ENCODE data around the gene FOXC2.

The FOXC2 gene

GRCh38 chr16:86555704-86556075 lies 10.9 kb upstream of the FOXC2 start:
- peak overlapping the region; percentile 37 for H3K4me3 ChIP-seq (ENCODE audit: low read depth, low read length)

- no peak overlapping the region for H3K4me3 ChIP-seq (ENCODE audit: low read depth, low read length)
These were observed 10.1 kb upstream of the FOXC2 start for GRCh38 chr16:86556576-86556975.

GRCh38 chr16:86557587-86557986 lies 9.0 kb upstream of the FOXC2 start:
- H3K4me3 ChIP-seq (ENCODE audit: low read depth, low read length): no peak overlapping the region

- no peak overlapping the region for H3K4me3 ChIP-seq (ENCODE audit: low read depth, low read length)
These were observed 8.1 kb upstream of the FOXC2 start for GRCh38 chr16:86558355-86559193.

- no peak overlapping the region for H3K4me3 ChIP-seq (ENCODE audit: low read depth, low read length)
These were observed 6.8 kb upstream of the FOXC2 start for GRCh38 chr16:86559802-86560305.

- no peak overlapping the region for H3K4me3 ChIP-seq (ENCODE audit: low read depth, low read length)
These were observed 4.3 kb upstream of the FOXC2 start for GRCh38 chr16:86562356-86562755.

GRCh38 chr16:86563469-86564345 lies 2.9 kb upstream of the FOXC2 start:
- no peak overlapping the region for H3K4me3 ChIP-seq (ENCODE audit: low read depth, low read length)

GRCh38 chr16:86565181-86565631 lies 1.4 kb upstream of the FOXC2 start:
- no peak overlapping the region for H3K4me3 ChIP-seq (ENCODE audit: low read depth, low read length)

- no peak overlapping the region for H3K4me3 ChIP-seq (ENCODE audit: low read depth, low read length)
These were observed 751 bp upstream of the FOXC2 start for GRCh38 chr16:86565644-86566511.

- peak overlapping the region; percentile 13 for H3K4me3 ChIP-seq (ENCODE audit: low read depth, low read length)
These were observed 504 bp downstream of the FOXC2 start for GRCh38 chr16:86566966-86567700.

GRCh38 chr16:86567701-86568581 lies 1.3 kb downstream of the FOXC2 start:
- H3K4me3 ChIP-seq (ENCODE audit: low read depth, low read length): peak overlapping the region; percentile 8

- H3K4me3 ChIP-seq (ENCODE audit: low read depth, low read length): no peak overlapping the region
These were observed 2.3 kb downstream of the FOXC2 start for GRCh38 chr16:86568677-86569623.

GRCh38 chr16:86569701-86570447 lies 3.2 kb downstream of the FOXC2 start:
- H3K4me3 ChIP-seq (ENCODE audit: low read depth, low read length): no peak overlapping the region

- no peak overlapping the region for H3K4me3 ChIP-seq (ENCODE audit: low read depth, low read length)
These were observed 4.2 kb downstream of the FOXC2 start for GRCh38 chr16:86570558-86571529.

GRCh38 chr16:86571530-86571915 lies 4.9 kb downstream of the FOXC2 start:
- H3K4me3 ChIP-seq (ENCODE audit: low read depth, low read length): no peak overlapping the region

GRCh38 chr16:86572041-86572521 lies 5.5 kb downstream of the FOXC2 start:
- no peak overlapping the region for H3K4me3 ChIP-seq (ENCODE audit: low read depth, low read length)

Measured in iPS-11a (cell line).